ENCODE data around the gene CDK6. TPM values are rescaled to one million over a fixed set of nuclear protein-coding genes. Genes with fewer than 3 reads are reported as not detected.

Gene CDK6
- total RNA-seq, 1 donor from 2014 or later, result 6.0 TPM

- no peaks in the 10 kb centered on the region for H3K79me2 ChIP-seq (ENCODE audit: low read depth)
- no peaks in the 10 kb centered on the region for H3K9me3 ChIP-seq (ENCODE audit: low read depth)
- no peaks in the 10 kb centered on the region for H4K20me1 ChIP-seq (ENCODE audit: low read depth)
- Mint-ChIP-seq H3K9me3 (no peaks in the 10 kb centered on the region), H3K4me3 (no peak overlapping the region), H3K4me1 (peaks cover 3% of the 10 kb centered on the region), H3K36me3 (no peaks in the 10 kb centered on the region), H3K27me3 (ENCODE audit: insufficient read depth, low read depth) (no peaks in the 10 kb centered on the region), H3K27ac (no peak overlapping the region)
- H2AFZ ChIP-seq (replicated peaks), result no peak overlapping the region
- no peaks in the 10 kb centered on the region for H3K36me3 ChIP-seq
- TF ChIP-seq CTCF (IDR thresholded peaks at IDR 0.05), result no peak
- TF ChIP-seq EZH2 (IDR thresholded peaks at IDR 0.05), result no peak
- no peak for TF ChIP-seq EZH2phosphoT487 (IDR thresholded peaks at IDR 0.05)
- H3K4me3 ChIP-seq, result no peak overlapping the region
- no peaks in the 10 kb centered on the region for H3F3A ChIP-seq (ENCODE audit: low read depth)
- no peak overlapping the region for H3K4me2 ChIP-seq
- no peak overlapping the region for H3K9ac ChIP-seq
- peaks cover 10% of the 10 kb centered on the region for H3K4me1 ChIP-seq
- no peaks in the 10 kb centered on the region for H3K27me3 ChIP-seq
- DNase-seq (ENCODE audit: low spot score), result no peak
- H3K27ac ChIP-seq, result no peak overlapping the region
Observed at GRCh38 chr7:92849322-92849721, 12.9 kb upstream of the CDK6 start.

GRCh38 chr7:92848851-92849250 lies 12.5 kb upstream of the CDK6 start:
- Histone ChIP-seq H4K20me1 (ENCODE audit: low read depth) (no peaks in the 10 kb centered on the region), H3K79me2 (ENCODE audit: low read depth) (no peaks in the 10 kb centered on the region), H3K27me3 (no peaks in the 10 kb centered on the region), H3F3A (ENCODE audit: low read depth) (no peaks in the 10 kb centered on the region), H3K4me3 (no peak overlapping the region), H3K4me2 (no peak overlapping the region), H3K9ac (no peak overlapping the region), H2AFZ (replicated peaks) (no peak overlapping the region), H3K27ac (no peak overlapping the region), H3K9me3 (ENCODE audit: low read depth) (no peaks in the 10 kb centered on the region), H3K4me1 (peaks cover 6% of the 10 kb centered on the region), H3K36me3 (no peaks in the 10 kb centered on the region)
- peaks cover 2% of the 10 kb centered on the region for H3K4me1 Mint-ChIP-seq
- no peaks in the 10 kb centered on the region for H3K9me3 Mint-ChIP-seq
- H3K27me3 Mint-ChIP-seq (ENCODE audit: insufficient read depth, low read depth), result no peaks in the 10 kb centered on the region
- H3K4me3 Mint-ChIP-seq, result no peak overlapping the region
- TF ChIP-seq EZH2 (IDR thresholded peaks at IDR 0.05) (no peak), CTCF (IDR thresholded peaks at IDR 0.05) (no peak)
- H3K27ac Mint-ChIP-seq, result no peak overlapping the region
- no peak for DNase-seq (ENCODE audit: low spot score)
- H3K36me3 Mint-ChIP-seq, result no peaks in the 10 kb centered on the region

GRCh38 chr7:92848441-92848840 lies 12.1 kb upstream of the CDK6 start:
- no peak overlapping the region for H2AFZ ChIP-seq (replicated peaks)
- no peak overlapping the region for H3K4me3 ChIP-seq
- Mint-ChIP-seq H3K36me3 (no peaks in the 10 kb centered on the region), H3K27ac (no peak overlapping the region), H3K4me3 (no peak overlapping the region), H3K27me3 (ENCODE audit: insufficient read depth, low read depth) (no peaks in the 10 kb centered on the region), H3K4me1 (no peaks in the 10 kb centered on the region), H3K9me3 (no peaks in the 10 kb centered on the region)
- no peaks in the 10 kb centered on the region for H3K36me3 ChIP-seq
- H3K9ac ChIP-seq, result no peak overlapping the region
- no peak for DNase-seq (ENCODE audit: low spot score)
- TF ChIP-seq CTCF (IDR thresholded peaks at IDR 0.05) (no peak), EZH2phosphoT487 (IDR thresholded peaks at IDR 0.05) (no peak), EZH2 (IDR thresholded peaks at IDR 0.05) (no peak)
- peaks cover 2% of the 10 kb centered on the region for H3K4me1 ChIP-seq
- no peaks in the 10 kb centered on the region for H3K79me2 ChIP-seq (ENCODE audit: low read depth)
- H3K9me3 ChIP-seq (ENCODE audit: low read depth), result no peaks in the 10 kb centered on the region
- no peaks in the 10 kb centered on the region for H4K20me1 ChIP-seq (ENCODE audit: low read depth)
- no peak overlapping the region for H3K4me2 ChIP-seq
- no peak overlapping the region for H3K27ac ChIP-seq
- no peaks in the 10 kb centered on the region for H3F3A ChIP-seq (ENCODE audit: low read depth)
- no peaks in the 10 kb centered on the region for H3K27me3 ChIP-seq

GRCh38 chr7:92847305-92847704 lies 10.9 kb upstream of the CDK6 start:
- H3K36me3 ChIP-seq, result no peaks in the 10 kb centered on the region
- Mint-ChIP-seq H3K4me3 (no peak overlapping the region), H3K27me3 (ENCODE audit: insufficient read depth, low read depth) (no peaks in the 10 kb centered on the region), H3K4me1 (no peaks in the 10 kb centered on the region), H3K27ac (no peak overlapping the region), H3K36me3 (peaks cover 2% of the 10 kb centered on the region), H3K9me3 (peaks cover 2% of the 10 kb centered on the region)
- H3K9me3 ChIP-seq (ENCODE audit: low read depth), result no peaks in the 10 kb centered on the region
- H4K20me1 ChIP-seq (ENCODE audit: low read depth), result no peaks in the 10 kb centered on the region
- H3F3A ChIP-seq (ENCODE audit: low read depth), result no peaks in the 10 kb centered on the region
- no peak for TF ChIP-seq EZH2 (IDR thresholded peaks at IDR 0.05)
- no peak for TF ChIP-seq EZH2phosphoT487 (IDR thresholded peaks at IDR 0.05)
- TF ChIP-seq CTCF (IDR thresholded peaks at IDR 0.05), result no peak
- H3K4me3 ChIP-seq, result no peak overlapping the region
- H3K27ac ChIP-seq, result no peak overlapping the region
- no peak overlapping the region for H2AFZ ChIP-seq (replicated peaks)
- H3K4me1 ChIP-seq, result no peaks in the 10 kb centered on the region
- no peak overlapping the region for H3K4me2 ChIP-seq
- no peaks in the 10 kb centered on the region for H3K27me3 ChIP-seq
- no peaks in the 10 kb centered on the region for H3K79me2 ChIP-seq (ENCODE audit: low read depth)
- no peak for DNase-seq (ENCODE audit: low spot score)
- H3K9ac ChIP-seq, result no peak overlapping the region

All from neural progenitor cell (in vitro differentiated cells).